Lung (tissue), 16 donors: ENCODE measurements around the gene CCR1. TPM values are rescaled to one million over a fixed set of nuclear protein-coding genes. Genes with fewer than 3 reads are reported as not detected.

Experiments
- ATAC-seq: fragments of 200-7000 bp; cut with Tn5 transposase; one replicate; pipeline ENCODE4 v1.9.1; 2020; ENCODE audit warnings: moderate number of reproducible peaks; ENCODE audit not compliant: insufficient read depth, low FRiP score
- DNase-seq, 3 donors: peaks; one replicate each; pipeline ENCODE4 v3.0.0-alpha.2; 2013 to 2017
- H3K27ac ChIP-seq, 2 donors: one replicate each; pipeline ENCODE4 v1.5.1; 2013; ENCODE audit warnings: mild to moderate bottlenecking in 2 of 2, moderate library complexity in 2 of 2, control low read depth in 1 of 2, inconsistent platforms in 1 of 2, low read depth in 1 of 2, low read length in 1 of 2
- H3K27me3 ChIP-seq, 3 donors: one replicate each; pipeline ENCODE4 v1.5.1; 2013; ENCODE audit warnings: low read length in 2 of 3; ENCODE audit not compliant: control insufficient read depth in 3 of 3, insufficient read depth in 3 of 3
- H3K36me3 ChIP-seq, 4 donors: one replicate each; pipeline ENCODE4 v1.5.1; 2013; ENCODE audit warnings: low read length in 4 of 4, mild to moderate bottlenecking in 1 of 4, moderate library complexity in 1 of 4; ENCODE audit not compliant: control insufficient read depth in 4 of 4, insufficient read depth in 4 of 4
- H3K4me1 ChIP-seq, 5 donors: one replicate each; pipeline ENCODE4 v1.5.1; 2013; ENCODE audit warnings: low read length in 5 of 5, mild to moderate bottlenecking in 2 of 5, moderate library complexity in 1 of 5; ENCODE audit not compliant: control insufficient read depth in 5 of 5, insufficient read depth in 5 of 5
- H3K4me3 ChIP-seq: one replicate; pipeline ENCODE4 v1.5.1; 2013; ENCODE audit warnings: mild to moderate bottlenecking, control low read depth, moderate library complexity
- H3K9ac ChIP-seq, 2 donors: one replicate each; pipeline ENCODE4 v1.5.1; 2013; ENCODE audit warnings: low read length in 2 of 2, control low read depth in 1 of 2; ENCODE audit not compliant: insufficient read depth in 1 of 2
- H3K9me3 ChIP-seq, 4 donors: one replicate each; pipeline ENCODE4 v1.5.1; 2013; ENCODE audit warnings: low read length in 3 of 4, mild to moderate bottlenecking in 1 of 4, moderate library complexity in 1 of 4; ENCODE audit not compliant: control insufficient read depth in 4 of 4, insufficient read depth in 3 of 4
- WGBS, 2 donors: extraction: QIAGEN DNeasy Blood & Tissue Kit; methylation state at CpG; one replicate each; pipeline ENCODE4 v1.1.7; 2013; 5-methylcytosine and 5-hydroxymethylcytosine counted together
- long read RNA-seq, 5 donors: transcript quantifications; one replicate each; lab custom pipeline, GENCODE V29; 2026
- polyA plus RNA-seq, 2 donors: library from polyadenylated mRNA; stranded (reverse); fragments of 200-250 nt; gene quantifications; one replicate each; pipeline ENCODE4 v1.2.1, GENCODE V29; 2013
- total RNA-seq, 2 donors: library from RNA; depleted of rRNA in 1 of 2; stranded (reverse); fragments of >200 nt in 1 of 2; gene quantifications; one replicate each; pipeline ENCODE4 v1.2.1, GENCODE V29; 2014 to 2021
- TF ChIP-seq, protein P1 (sequence below): IDR thresholded peaks from 2 replicates; pipeline ENCODE4 v1.5.1; 2012; ENCODE audit warnings: mild to moderate bottlenecking; ENCODE audit errors: control extremely low read depth, extremely low read depth
- donor health status: control.
- donor health status: control.
- donor health status: Bipolar disorder and iron deficiency.
- donor health status: healthy.
- donor health status: DM: yes; HTN: yes; CAD: no.

Gene CCR1
- total RNA-seq = 10 to 100 TPM in 1 of 2 donors, 1 to 10 TPM in 1; 9.7 to 39.5 TPM
- polyA plus RNA-seq = 10 to 100 TPM; 11.1 to 95.2 TPM
- long read RNA-seq, donor 1, partial matches to known transcripts = 0 of 2 reads
- long read RNA-seq, donor 1, other reads (novel, unspliced or antisense) = 0 of 2 reads
- long read RNA-seq, donor 2 = 0 reads
- long read RNA-seq, donor 3, partial matches to known transcripts = 0 of 1 reads
- long read RNA-seq, donor 3, other reads (novel, unspliced or antisense) = 0 of 1 reads
- long read RNA-seq, donor 4 = 0 reads
- long read RNA-seq, donor 5, partial matches to known transcripts = 0 of 4 reads
- long read RNA-seq, donor 5, other reads (novel, unspliced or antisense) = 0 of 4 reads

DNA sequence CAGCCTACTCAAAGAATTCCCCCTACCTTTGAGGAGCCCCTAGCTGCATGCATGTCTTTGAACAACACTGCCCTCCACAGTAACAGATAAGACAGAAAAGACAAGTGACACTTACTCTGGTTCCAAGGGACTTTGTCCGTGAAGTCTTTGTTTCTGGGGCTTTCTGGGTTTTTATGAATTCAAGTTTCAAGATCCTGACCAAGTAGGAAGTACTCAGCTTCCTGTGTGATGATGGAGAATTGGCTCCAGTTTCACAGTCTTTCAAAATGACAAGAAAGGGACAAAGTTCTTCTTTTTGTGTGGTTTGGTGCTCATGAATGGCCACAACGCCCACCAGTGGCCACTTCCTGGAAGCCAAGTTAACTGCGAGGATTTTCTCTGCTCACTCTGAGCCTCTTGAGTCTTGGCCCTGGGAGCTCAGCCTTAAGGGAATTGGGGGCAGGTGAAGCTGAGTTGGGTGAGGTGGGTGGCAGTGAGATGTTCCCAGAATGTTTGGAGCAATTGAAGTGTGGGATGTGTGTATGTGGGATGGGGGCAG lies at the start of gene CCR1:
Gene CCR1, minus strand, starts transcription at position 147 of the 538 bp plus-strand sequence. CDS start 4,000 bp downstream, outside the sequence.
- Histone ChIP-seq H3K36me3 (peaks cover 0 to 5% (median 0%) of the 10 kb centered on the region in 4 donors), H3K9ac (no peak within 1 kb of the TSS), H3K27ac (peak within 1 kb of the TSS in 1 of 2 donors; percentile 73), H3K27me3 (no peaks in the 10 kb centered on the region), H3K4me1 (peaks cover 0 to 23% (median 4%) of the 10 kb centered on the region in 5 donors), H3K4me3 (no peak within 1 kb of the TSS), H3K9me3 (no peaks in the 10 kb centered on the region)
- 5 to 25% methylated on average over 3 of the region's 3 CpGs for WGBS, 2 donors
- TF ChIP-seq, protein P1, sequence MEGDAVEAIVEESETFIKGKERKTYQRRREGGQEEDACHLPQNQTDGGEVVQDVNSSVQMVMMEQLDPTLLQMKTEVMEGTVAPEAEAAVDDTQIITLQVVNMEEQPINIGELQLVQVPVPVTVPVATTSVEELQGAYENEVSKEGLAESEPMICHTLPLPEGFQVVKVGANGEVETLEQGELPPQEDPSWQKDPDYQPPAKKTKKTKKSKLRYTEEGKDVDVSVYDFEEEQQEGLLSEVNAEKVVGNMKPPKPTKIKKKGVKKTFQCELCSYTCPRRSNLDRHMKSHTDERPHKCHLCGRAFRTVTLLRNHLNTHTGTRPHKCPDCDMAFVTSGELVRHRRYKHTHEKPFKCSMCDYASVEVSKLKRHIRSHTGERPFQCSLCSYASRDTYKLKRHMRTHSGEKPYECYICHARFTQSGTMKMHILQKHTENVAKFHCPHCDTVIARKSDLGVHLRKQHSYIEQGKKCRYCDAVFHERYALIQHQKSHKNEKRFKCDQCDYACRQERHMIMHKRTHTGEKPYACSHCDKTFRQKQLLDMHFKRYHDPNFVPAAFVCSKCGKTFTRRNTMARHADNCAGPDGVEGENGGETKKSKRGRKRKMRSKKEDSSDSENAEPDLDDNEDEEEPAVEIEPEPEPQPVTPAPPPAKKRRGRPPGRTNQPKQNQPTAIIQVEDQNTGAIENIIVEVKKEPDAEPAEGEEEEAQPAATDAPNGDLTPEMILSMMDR = peak; percentile 9
- peak; percentile 63 to 91 (median 85) for DNase-seq
- peak; percentile 12 for ATAC-seq

DNA sequence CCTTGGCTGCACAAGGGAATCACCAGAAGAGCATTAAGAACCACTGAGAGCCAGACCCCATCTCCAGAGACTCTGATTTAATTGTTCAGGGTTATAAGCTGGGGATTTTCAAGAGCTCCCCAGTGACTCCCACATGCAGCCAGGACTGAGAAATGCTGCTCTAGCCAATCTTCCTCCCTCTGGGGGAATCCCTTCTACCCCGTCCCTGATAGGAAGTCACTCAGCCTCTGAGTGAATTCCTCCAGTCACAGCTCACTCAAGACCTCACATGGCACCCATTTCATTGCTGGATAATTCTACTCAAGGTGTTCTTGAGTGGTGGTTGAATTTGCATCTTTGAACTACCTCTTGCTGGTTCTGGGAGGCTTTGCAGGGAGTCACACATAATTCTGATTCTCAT lies 44.9 kb upstream of the CCR1 start:
- no peak overlapping the region for H3K9ac ChIP-seq
- WGBS, 2 donors = 54 to 82% methylated on average over 1 of the region's 1 CpG
- DNase-seq = no peak
- H3K4me1 ChIP-seq = peaks cover 0 to 1% (median 0%) of the 10 kb centered on the region in 5 donors
- H3K9me3 ChIP-seq = no peaks in the 10 kb centered on the region
- ATAC-seq = no peak
- H3K4me3 ChIP-seq = no peak overlapping the region
- TF ChIP-seq, protein P1 = no peak
- H3K27ac ChIP-seq = no peak overlapping the region
- H3K36me3 ChIP-seq = no peaks in the 10 kb centered on the region
- H3K27me3 ChIP-seq = peaks cover 0 to 4% (median 0%) of the 10 kb centered on the region in 3 donors

DNA sequence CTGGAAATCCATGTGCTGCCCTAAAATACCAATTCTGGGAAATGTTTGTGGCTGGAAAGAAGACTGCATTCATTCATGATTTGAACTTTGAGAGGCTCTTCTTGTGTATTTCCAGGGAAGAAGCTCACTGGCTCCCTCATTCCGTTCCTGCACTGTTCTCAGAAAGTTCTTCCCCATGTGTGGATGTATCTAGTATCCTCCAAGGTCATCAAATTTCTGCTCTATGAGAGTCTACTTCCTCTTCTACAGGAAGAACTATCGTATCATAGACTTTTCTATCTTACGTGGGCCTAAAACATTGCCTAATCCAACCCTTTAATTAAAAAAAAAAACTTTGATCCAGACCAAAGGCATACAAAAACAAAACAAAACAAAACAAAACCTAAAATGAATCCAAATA lies 37.0 kb upstream of the CCR1 start:
- H3K9me3 ChIP-seq = no peaks in the 10 kb centered on the region
- H3K36me3 ChIP-seq = no peaks in the 10 kb centered on the region
- H3K4me1 ChIP-seq = peaks cover 0 to 1% (median 0%) of the 10 kb centered on the region in 5 donors
- no peak overlapping the region for H3K9ac ChIP-seq
- DNase-seq (no peak), ATAC-seq (no peak)
- no peak overlapping the region for H3K4me3 ChIP-seq
- no peak overlapping the region for H3K27ac ChIP-seq
- 48 to 74% methylated on average over 3 of the region's 3 CpGs for WGBS, 2 donors
- TF ChIP-seq, protein P1 = no peak
- H3K27me3 ChIP-seq = no peaks in the 10 kb centered on the region
